ENCODE results near the gene RPL5. TPM values are rescaled to one million over a fixed set of nuclear protein-coding genes. Genes with fewer than 3 reads are reported as not detected.
A peak's percentile ranks its signal among the peaks of the same experiment; 100 is the strongest.
"Not testable (repeated sequence)": the region's sequence is repeated elsewhere in the genome, so short reads cannot be mapped to it uniquely, and the experiment has no call there.

RPL5 gene
- 1,934 and 2,538 TPM in 2 replicates for total RNA-seq (2014; rRNA removed; shearing (Covaris generic))

DNA sequence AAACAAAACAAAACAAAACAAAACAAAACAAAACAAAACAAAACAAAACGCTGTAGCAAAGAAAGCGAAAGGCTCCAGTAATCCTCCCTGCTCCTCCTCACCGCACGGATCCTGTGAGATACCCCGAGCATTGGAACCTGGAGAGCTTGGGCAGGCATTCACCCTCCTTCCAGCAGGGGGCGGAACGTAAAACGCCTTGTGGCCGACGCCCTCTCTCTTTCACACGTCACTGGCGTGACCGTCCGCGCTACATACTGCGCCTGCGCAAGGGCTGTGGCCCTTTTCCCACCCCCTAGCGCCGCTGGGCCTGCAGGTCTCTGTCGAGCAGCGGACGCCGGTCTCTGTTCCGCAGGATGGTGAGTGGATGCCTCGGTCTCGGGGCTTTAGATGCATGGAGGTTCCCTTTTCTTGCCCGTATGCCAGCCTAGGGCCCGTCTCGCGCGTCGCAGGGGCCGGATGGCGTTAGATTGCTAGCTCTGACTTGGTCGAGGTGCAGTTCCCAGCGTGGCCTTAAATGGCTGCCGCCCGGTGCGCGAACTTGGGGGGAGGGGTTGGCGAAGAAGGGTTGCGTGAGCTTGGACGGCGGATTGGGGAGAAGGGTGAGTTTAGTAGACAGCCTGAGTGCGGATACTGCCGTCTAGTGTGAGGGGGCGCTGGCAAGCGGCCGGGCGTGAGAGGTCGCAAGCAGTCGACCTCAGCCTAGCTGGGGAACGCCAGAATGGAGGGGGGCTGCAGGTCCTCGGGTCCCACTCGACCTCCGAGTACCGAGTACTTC is at the start of gene RPL5:
Gene RPL5, plus strand, starts transcription at position 279 of the 775 bp plus-strand sequence. Its CDS starts 75 bp downstream, at position 354.
- peaks cover 23% of the 10 kb centered on the region for H3K36me3 ChIP-seq (replicated peaks; ENCODE audit: control insufficient read depth, insufficient read depth, low read length)
- H3K27me3 ChIP-seq (ENCODE audit: control insufficient read depth, insufficient read depth, low read length), result no peaks in the 10 kb centered on the region
- H3K4me3 ChIP-seq (ENCODE audit: insufficient read depth, low read depth, low read length), result peak within 1 kb of the TSS; percentile 99
- DNase-seq, result peak; percentile 93

DNA sequence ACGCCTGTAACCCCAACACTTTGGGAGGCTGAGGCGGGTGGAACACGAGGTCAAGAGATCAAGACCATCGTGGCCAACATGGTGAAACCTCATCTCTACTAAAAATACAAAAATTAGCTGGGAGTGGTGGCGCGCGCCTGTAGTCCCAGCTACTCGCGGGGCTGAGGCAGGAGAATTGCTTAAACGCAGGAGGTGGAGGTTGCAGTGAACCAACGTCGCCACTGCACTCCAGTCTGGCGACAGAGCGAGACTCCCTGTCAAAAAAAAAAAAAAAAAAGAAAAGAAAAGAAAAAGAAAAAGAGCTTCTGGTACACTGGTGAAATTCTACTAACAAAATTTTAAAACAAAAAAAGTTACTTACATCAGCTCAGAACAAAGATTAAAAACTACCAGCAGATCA is 48.3 kb upstream of the RPL5 start:
- H3K4me3 ChIP-seq (ENCODE audit: insufficient read depth, low read depth, low read length); H3K36me3 ChIP-seq (replicated peaks; ENCODE audit: control insufficient read depth, insufficient read depth, low read length); H3K27me3 ChIP-seq (ENCODE audit: control insufficient read depth, insufficient read depth, low read length); DNase-seq: not testable (repeated sequence)

GRCh38 chr1:92784021-92784638 is 47.7 kb upstream of the RPL5 start:
- H3K36me3 ChIP-seq (replicated peaks; ENCODE audit: control insufficient read depth, insufficient read depth, low read length), result no peaks in the 10 kb centered on the region
- DNase-seq, result no peak

DNA sequence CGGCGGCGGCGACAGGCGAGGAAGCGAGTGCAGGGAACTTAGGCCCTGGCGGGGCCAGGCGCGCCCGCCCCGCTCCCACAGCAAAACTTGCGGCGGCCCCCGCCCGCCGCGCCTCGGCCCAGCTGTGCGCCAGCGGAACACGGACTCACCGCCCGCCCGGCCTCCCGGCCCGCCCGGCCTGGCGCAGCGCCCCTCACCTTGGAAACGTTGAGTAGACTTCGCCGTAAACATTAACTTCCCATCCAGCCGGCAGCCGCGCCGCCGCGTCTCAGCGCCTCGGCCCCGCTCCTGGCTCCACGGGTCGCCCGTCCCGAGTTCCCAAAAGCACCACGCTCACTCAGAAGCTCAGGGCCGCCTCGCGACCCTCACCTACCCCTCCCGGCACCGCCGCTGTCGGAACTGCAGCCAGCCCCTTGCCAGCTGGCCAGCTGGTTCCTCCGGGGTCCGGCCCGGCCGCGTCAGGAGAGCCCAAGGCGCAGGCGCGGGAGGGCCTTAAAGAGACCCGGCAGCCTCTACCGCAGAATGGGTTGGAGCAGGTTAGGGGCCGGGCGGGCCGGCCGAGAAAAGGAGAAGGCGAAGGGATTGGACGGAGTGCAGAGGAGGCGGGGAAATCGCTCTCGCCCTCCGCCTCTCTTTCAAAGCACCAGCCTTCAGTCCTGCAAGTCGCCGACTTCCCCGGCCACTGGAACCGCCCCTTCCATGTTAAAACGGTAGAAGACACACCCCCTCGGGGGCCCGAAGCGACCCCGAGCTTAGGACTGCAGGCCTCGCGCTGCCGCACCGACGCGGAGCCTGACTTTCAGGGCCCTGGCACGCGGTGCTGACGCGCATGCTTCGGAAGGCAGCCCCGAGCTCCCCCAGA is 47.0 kb upstream of the RPL5 start, which contains the start of gene EVI5:
Gene EVI5, minus strand, starts transcription at position 470 of the 862 bp plus-strand sequence. CDS start 48,562 bp downstream, outside the sequence.
- Histone ChIP-seq H3K4me3 (ENCODE audit: insufficient read depth, low read depth, low read length) (peak within 1 kb of the TSS; percentile 91), H3K27me3 (ENCODE audit: control insufficient read depth, insufficient read depth, low read length) (peaks cover 6% of the 10 kb centered on the region)

More at GRCh38 chr1:92784021-92784638, 47.7 kb upstream of the RPL5 start:
- Histone ChIP-seq H3K27me3 (ENCODE audit: control insufficient read depth, insufficient read depth, low read length) (peaks cover 6% of the 10 kb centered on the region), H3K4me3 (ENCODE audit: insufficient read depth, low read depth, low read length) (peak overlapping the region; percentile 91)

DNA sequence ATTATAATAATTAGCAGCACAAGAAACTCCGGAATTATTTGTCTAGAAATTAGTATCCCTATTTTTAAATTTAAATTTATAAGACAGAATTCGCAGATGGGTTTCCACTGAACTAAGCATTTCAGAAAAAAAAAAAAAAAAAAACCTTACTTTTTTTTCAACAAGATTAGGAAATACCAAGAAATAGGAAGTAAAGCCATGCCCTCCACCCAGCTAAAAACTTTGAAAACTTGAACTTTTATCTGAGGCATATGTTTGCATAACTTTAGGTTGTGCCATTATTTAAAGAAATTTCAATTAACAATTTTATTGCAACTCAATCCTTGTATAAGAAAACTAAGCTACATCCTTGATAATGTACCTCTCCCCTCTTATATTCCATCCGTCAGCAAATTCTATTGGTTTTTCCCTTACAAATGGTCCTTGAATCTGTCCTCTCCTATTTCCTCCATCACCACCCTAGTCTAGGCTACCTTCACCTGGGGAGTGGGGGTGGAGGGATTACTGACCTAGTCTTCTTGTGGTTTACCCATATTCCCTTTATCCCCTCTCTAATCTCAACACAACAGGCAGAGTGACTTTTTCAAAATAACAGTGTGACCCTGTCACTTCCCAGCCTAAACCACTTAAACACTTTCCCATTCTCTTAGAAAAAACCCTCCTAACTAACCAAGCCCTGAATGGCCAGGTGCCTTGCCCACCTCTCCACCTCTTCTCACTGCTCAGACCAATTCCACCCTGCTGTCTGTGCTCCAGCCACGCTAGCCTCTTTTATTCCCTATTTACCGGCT is 45.5 kb upstream of the RPL5 start:
- H3K36me3 ChIP-seq (replicated peaks; ENCODE audit: control insufficient read depth, insufficient read depth, low read length), result no peaks in the 10 kb centered on the region
- no peak for DNase-seq
- H3K4me3 ChIP-seq (ENCODE audit: insufficient read depth, low read depth, low read length), result no peak overlapping the region
- peaks cover 6% of the 10 kb centered on the region for H3K27me3 ChIP-seq (ENCODE audit: control insufficient read depth, insufficient read depth, low read length)

More for the DNA sequence above, 47.0 kb upstream of the RPL5 start, which contains the start of gene EVI5:
- DNase-seq, result peak; percentile 96
- H3K36me3 ChIP-seq (replicated peaks; ENCODE audit: control insufficient read depth, insufficient read depth, low read length), result no peaks in the 10 kb centered on the region

DNA sequence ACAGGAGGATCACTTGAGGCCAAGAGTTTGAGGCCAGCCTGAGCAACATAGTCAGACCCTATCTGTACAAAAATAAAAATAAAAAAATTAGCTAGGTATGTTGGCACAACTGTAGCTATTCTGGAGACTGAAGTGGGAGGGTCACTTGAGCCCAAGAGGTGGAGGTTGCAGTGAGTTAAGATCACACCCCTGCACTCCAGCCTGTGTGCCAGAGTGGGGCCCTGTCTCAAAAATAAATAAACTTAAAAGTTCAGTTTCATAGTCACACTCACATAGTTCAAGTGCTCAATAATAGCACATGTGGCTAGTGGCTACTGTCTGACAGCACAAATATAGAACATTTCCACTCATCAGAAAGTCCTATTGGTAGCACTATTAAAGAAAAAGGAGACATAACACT is 41.8 kb upstream of the RPL5 start:
- H3K4me3 ChIP-seq (ENCODE audit: insufficient read depth, low read depth, low read length), result no peak overlapping the region
- H3K36me3 ChIP-seq (replicated peaks; ENCODE audit: control insufficient read depth, insufficient read depth, low read length), result no peaks in the 10 kb centered on the region
- H3K27me3 ChIP-seq (ENCODE audit: control insufficient read depth, insufficient read depth, low read length), result peaks cover 6% of the 10 kb centered on the region; the same call in 1 of the 2 replicates
- no peak for DNase-seq

DNA sequence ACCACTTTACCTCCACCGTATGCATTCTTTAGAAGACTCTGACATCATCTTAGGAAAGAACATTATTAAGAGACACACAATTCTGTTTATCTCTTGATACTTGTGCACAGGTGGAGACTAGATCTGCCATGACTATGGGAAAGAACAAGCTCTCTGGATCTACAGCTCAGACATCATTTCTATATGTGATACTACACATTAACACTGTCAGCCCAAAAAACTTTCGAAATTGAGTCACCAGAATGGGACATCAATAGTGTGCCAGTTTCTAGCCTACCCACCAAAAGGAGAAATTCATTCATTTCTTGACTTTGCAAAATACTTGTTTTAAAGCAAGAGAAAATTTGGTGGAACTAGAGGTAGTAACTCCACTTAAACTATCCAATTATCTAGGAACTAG is 41.0 kb upstream of the RPL5 start:
- DNase-seq, result no peak
- peaks cover 4% of the 10 kb centered on the region; the same call in 1 of the 2 replicates for H3K27me3 ChIP-seq (ENCODE audit: control insufficient read depth, insufficient read depth, low read length)
- no peak overlapping the region for H3K4me3 ChIP-seq (ENCODE audit: insufficient read depth, low read depth, low read length)
- no peaks in the 10 kb centered on the region for H3K36me3 ChIP-seq (replicated peaks; ENCODE audit: control insufficient read depth, insufficient read depth, low read length)

DNA sequence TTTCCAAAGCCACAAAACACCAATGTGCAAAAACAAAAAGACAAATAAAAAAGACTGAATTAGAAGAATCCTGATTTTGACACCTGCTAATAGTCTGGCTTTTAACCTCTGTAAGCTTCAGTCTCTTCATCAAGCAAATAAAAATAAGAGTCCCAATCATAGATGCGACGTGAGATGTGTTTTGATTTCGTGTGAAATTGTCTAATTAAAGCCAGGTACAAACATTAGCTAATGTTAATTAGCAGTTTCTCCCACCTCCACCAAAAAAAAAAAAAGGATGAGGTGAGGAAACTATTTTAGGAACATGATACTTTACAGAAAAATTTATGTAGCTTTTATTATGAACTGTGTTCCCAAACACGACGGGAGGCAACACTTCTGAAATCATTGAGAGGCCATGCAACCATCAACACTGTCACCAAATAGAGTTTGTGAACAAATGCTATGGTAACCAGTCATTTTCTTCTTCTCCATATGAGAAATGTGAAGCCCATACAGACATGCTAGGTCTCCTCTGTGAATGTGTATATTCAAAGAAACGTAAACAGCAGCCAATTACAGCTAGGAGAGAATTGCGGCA is 40.3 kb upstream of the RPL5 start:
- H3K4me3 ChIP-seq (ENCODE audit: insufficient read depth, low read depth, low read length), result no peak overlapping the region
- no peak for DNase-seq
- no peaks in the 10 kb centered on the region for H3K27me3 ChIP-seq (ENCODE audit: control insufficient read depth, insufficient read depth, low read length)
- H3K36me3 ChIP-seq (replicated peaks; ENCODE audit: control insufficient read depth, insufficient read depth, low read length), result no peaks in the 10 kb centered on the region

DNA sequence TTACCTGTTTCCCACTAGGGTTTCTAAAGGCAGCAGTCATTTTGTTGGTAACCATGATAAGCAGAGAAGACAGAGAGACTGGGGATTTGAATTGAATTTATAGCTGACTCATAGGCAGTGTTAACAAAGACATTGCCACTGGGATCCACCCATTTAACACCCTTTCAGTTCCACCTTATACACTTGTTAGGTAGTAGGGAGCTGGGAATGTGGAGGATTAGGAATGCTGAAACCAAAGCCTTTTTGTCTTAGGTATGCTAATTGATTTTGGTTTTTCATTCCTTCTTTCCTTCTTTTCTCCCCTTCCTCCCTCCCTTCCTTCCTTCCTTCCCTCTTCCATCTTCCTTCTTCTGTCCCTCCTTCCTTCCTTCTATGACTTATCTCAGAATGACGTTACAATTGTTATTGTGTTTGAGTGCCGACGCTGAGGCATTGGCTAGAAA is 39.5 kb upstream of the RPL5 start:
- peak; percentile 55 for DNase-seq
- Histone ChIP-seq H3K36me3 (replicated peaks; ENCODE audit: control insufficient read depth, insufficient read depth, low read length) (no peaks in the 10 kb centered on the region), H3K27me3 (ENCODE audit: control insufficient read depth, insufficient read depth, low read length) (no peaks in the 10 kb centered on the region), H3K4me3 (ENCODE audit: insufficient read depth, low read depth, low read length) (no peak overlapping the region)

DNA sequence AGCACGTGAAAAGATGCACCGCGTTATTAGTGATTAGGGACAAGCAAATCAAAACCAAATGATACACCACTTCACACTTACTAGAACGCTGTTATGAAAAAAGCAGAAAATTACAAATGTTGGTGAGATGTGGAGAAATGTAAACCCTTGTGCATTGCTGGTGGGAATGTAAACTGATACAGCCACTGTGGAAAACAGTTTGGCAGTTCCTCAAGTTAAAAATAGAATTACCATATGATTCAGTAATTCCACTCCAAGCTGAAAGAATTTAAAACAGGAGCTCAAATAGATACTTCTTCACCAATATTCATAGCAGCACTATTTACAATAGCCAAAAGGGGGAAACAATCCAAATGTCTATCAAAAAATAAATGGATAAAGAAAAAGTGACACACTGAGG is 36.7 kb upstream of the RPL5 start:
- no peaks in the 10 kb centered on the region for H3K27me3 ChIP-seq (ENCODE audit: control insufficient read depth, insufficient read depth, low read length)
- no peaks in the 10 kb centered on the region for H3K36me3 ChIP-seq (replicated peaks; ENCODE audit: control insufficient read depth, insufficient read depth, low read length)
- no peak for DNase-seq
- H3K4me3 ChIP-seq (ENCODE audit: insufficient read depth, low read depth, low read length), result no peak overlapping the region

- no peak for DNase-seq
- H3K4me3 ChIP-seq (ENCODE audit: insufficient read depth, low read depth, low read length), result no peak overlapping the region
- no peaks in the 10 kb centered on the region for H3K27me3 ChIP-seq (ENCODE audit: control insufficient read depth, insufficient read depth, low read length)
- H3K36me3 ChIP-seq (replicated peaks; ENCODE audit: control insufficient read depth, insufficient read depth, low read length), result no peaks in the 10 kb centered on the region
Observed at GRCh38 chr1:92797297-92797696, 34.5 kb upstream of the RPL5 start.

- Histone ChIP-seq H3K27me3 (ENCODE audit: control insufficient read depth, insufficient read depth, low read length) (no peaks in the 10 kb centered on the region), H3K36me3 (replicated peaks; ENCODE audit: control insufficient read depth, insufficient read depth, low read length) (no peaks in the 10 kb centered on the region), H3K4me3 (ENCODE audit: insufficient read depth, low read depth, low read length) (no peak overlapping the region)
- DNase-seq, result no peak
Observed at GRCh38 chr1:92797961-92798360, 33.9 kb upstream of the RPL5 start.

GRCh38 chr1:92803140-92803887 is 28.5 kb upstream of the RPL5 start:
- no peaks in the 10 kb centered on the region for H3K27me3 ChIP-seq (ENCODE audit: control insufficient read depth, insufficient read depth, low read length)
- no peaks in the 10 kb centered on the region for H3K36me3 ChIP-seq (replicated peaks; ENCODE audit: control insufficient read depth, insufficient read depth, low read length)
- no peak for DNase-seq
- no peak overlapping the region for H3K4me3 ChIP-seq (ENCODE audit: insufficient read depth, low read depth, low read length)
